OCI-LY3 (cell line): ENCODE measurements around the gene SMTNL2.

Experiments
- H2AFZ ChIP-seq: fragments of 200-600, 300-600 bp; shearing (Covaris generic); 2 replicates; pipeline ENCODE4 v1.6.0; 2014; ENCODE audit warnings: antibody characterized with exemption, low read depth, low read length
- H3K27ac ChIP-seq: fragments of 200-600, 300-600 bp; sonication (generic); 2 replicates; pipeline ENCODE4 v1.5.1; 2014; ENCODE audit warnings: mild to moderate bottlenecking, low read length, moderate library complexity, mixed read lengths
- H3K27me3 ChIP-seq: fragments of 200-600, 300-600 bp; sonication (generic); 2 replicates; pipeline ENCODE4 v1.6.1; 2014; ENCODE audit warnings: low read depth, low read length, mixed read lengths
- H3K36me3 ChIP-seq: fragments of 200-600, 300-600 bp; sonication (generic); replicated peaks from 2 replicates; pipeline ENCODE3; 2014; ENCODE audit warnings: low read depth, low read length, mixed read lengths
- H3K4me1 ChIP-seq: fragments of 300-600, 200-600 bp; sonication (generic); 2 replicates; pipeline ENCODE4 v1.6.1; 2014; ENCODE audit warnings: low read length, mixed read lengths
- H3K4me2 ChIP-seq: fragments of 200-600, 300-600 bp; sonication (generic); 2 replicates; pipeline ENCODE4 v1.6.1; 2014; ENCODE audit warnings: low read length, mixed read lengths
- H3K4me3 ChIP-seq: fragments of 300-600, 200-600 bp; sonication (generic); 2 replicates; pipeline ENCODE4 v1.5.1; 2014; ENCODE audit warnings: antibody characterized with exemption, mild to moderate bottlenecking, low read length, moderate library complexity
- H3K79me2 ChIP-seq: fragments of 300-600, 200-600 bp; shearing (Covaris generic); 2 replicates; pipeline ENCODE4 v1.6.1; 2014; ENCODE audit warnings: mild to moderate bottlenecking, low read length, mixed read lengths
- H3K9ac ChIP-seq: fragments of 300-600, 200-600 bp; shearing (Covaris generic); 2 replicates; pipeline ENCODE4 v1.6.0; 2014; ENCODE audit warnings: mild to moderate bottlenecking, low read length, moderate library complexity
- H3K9me3 ChIP-seq: fragments of 200-600, 300-600 bp; shearing (Covaris generic); 2 replicates; pipeline ENCODE4 v1.6.1; 2014; ENCODE audit warnings: low read length, mixed read lengths; ENCODE audit not compliant: insufficient read depth
- H4K20me1 ChIP-seq: fragments of 200-600, 300-600 bp; sonication (generic); 2 replicates; pipeline ENCODE4 v1.6.1; 2016; ENCODE audit warnings: low read length, mixed read lengths; ENCODE audit not compliant: insufficient read depth
- CTCF ChIP-seq: fragments of 200-600, 300-600 bp; sonication (generic); IDR thresholded peaks from 2 replicates; pipeline ENCODE4 v1.5.1; 2014; ENCODE audit warnings: antibody characterized with exemption, low read length, low read depth
- EZH2phosphoT487 ChIP-seq: fragments of 200-600 bp; shearing (Covaris generic); IDR thresholded peaks from 2 replicates; pipeline ENCODE4 v1.6.1; 2018; ENCODE audit warnings: antibody characterized with exemption, mixed run types, low read depth

Gene SMTNL2

GRCh38 chr17:4597975-4598374 is 13.6 kb downstream of the SMTNL2 start:
- H3K9ac ChIP-seq, result no peak overlapping the region
- H3K36me3 ChIP-seq, result no peaks in the 10 kb centered on the region
- H3K9me3 ChIP-seq, result no peaks in the 10 kb centered on the region
- no peak overlapping the region for H3K27ac ChIP-seq
- H3K27me3 ChIP-seq, result no peaks in the 10 kb centered on the region
- no peaks in the 10 kb centered on the region for H3K4me1 ChIP-seq
- H3K4me2 ChIP-seq, result no peak overlapping the region
- no peaks in the 10 kb centered on the region for H3K79me2 ChIP-seq
- no peak for TF ChIP-seq EZH2phosphoT487
- no peak for TF ChIP-seq CTCF
- H3K4me3 ChIP-seq, result no peak overlapping the region
- no peak overlapping the region for H2AFZ ChIP-seq
- no peaks in the 10 kb centered on the region for H4K20me1 ChIP-seq

GRCh38 chr17:4598776-4599504 is 14.6 kb downstream of the SMTNL2 start:
- Histone ChIP-seq H3K9ac (no peak overlapping the region), H3K27ac (no peak overlapping the region), H3K36me3 (no peaks in the 10 kb centered on the region)

GRCh38 chr17:4599505-4600281 is 15.4 kb downstream of the SMTNL2 start:
- Histone ChIP-seq H3K27me3 (no peaks in the 10 kb centered on the region), H3K4me2 (no peak overlapping the region), H4K20me1 (no peaks in the 10 kb centered on the region), H3K4me1 (no peaks in the 10 kb centered on the region), H2AFZ (no peak overlapping the region), H3K9me3 (no peaks in the 10 kb centered on the region), H3K36me3 (no peaks in the 10 kb centered on the region), H3K27ac (no peak overlapping the region), H3K9ac (no peak overlapping the region), H3K4me3 (no peak overlapping the region), H3K79me2 (no peaks in the 10 kb centered on the region)
- TF ChIP-seq CTCF, result no peak

More at GRCh38 chr17:4598776-4599504, 14.6 kb downstream of the SMTNL2 start:
- Histone ChIP-seq H3K9me3 (no peaks in the 10 kb centered on the region), H3K27me3 (no peaks in the 10 kb centered on the region), H3K4me1 (no peaks in the 10 kb centered on the region), H3K4me2 (no peak overlapping the region), H4K20me1 (no peaks in the 10 kb centered on the region), H3K79me2 (no peaks in the 10 kb centered on the region), H2AFZ (no peak overlapping the region), H3K4me3 (no peak overlapping the region)
- TF ChIP-seq CTCF, result no peak
- TF ChIP-seq EZH2phosphoT487, result no peak

GRCh38 chr17:4600563-4600962 is 16.2 kb downstream of the SMTNL2 start:
- Histone ChIP-seq H3K36me3 (no peaks in the 10 kb centered on the region), H3K4me3 (no peak overlapping the region), H3K27ac (no peak overlapping the region), H3K27me3 (no peaks in the 10 kb centered on the region), H4K20me1 (no peaks in the 10 kb centered on the region), H3K9me3 (no peaks in the 10 kb centered on the region), H3K4me2 (no peak overlapping the region), H2AFZ (no peak overlapping the region), H3K79me2 (no peaks in the 10 kb centered on the region), H3K9ac (no peak overlapping the region), H3K4me1 (no peaks in the 10 kb centered on the region)
- TF ChIP-seq CTCF (no peak), EZH2phosphoT487 (no peak)
